OCI-LY3 (cell line): ENCODE results near the gene PRKAR1B.

Experiments
- EZH2phosphoT487 ChIP-seq: fragments of 200-600 bp; shearing (Covaris generic); IDR thresholded peaks from 2 replicates; pipeline ENCODE4 v1.6.1; 2018; ENCODE audit warnings: antibody characterized with exemption, mixed run types, low read depth
- TF ChIP-seq, protein P1 (sequence below): fragments of 200-600, 300-600 bp; sonication (generic); IDR thresholded peaks from 2 replicates; pipeline ENCODE4 v1.5.1; 2014; ENCODE audit warnings: antibody characterized with exemption, low read length, low read depth

DNA sequence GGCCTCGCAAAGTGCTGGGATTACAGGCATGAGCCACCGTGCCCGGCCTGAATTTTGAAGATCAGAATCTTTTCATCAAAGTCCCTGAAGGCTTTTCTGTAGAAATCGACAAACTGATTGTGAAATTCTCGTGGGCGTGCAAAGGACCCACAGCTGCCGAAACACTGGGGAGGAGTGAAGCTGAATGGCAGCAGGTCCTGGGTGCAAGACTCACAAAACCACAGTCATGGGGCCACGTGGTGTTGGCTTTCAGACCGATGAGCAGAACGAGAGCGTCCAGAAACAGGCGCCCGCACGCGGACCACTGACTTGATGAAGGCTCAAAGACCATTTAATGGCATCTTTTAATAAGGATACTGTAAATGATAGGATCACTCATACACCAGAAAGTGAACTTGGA is 24.7 kb upstream of the PRKAR1B start:
- TF ChIP-seq, protein P1, sequence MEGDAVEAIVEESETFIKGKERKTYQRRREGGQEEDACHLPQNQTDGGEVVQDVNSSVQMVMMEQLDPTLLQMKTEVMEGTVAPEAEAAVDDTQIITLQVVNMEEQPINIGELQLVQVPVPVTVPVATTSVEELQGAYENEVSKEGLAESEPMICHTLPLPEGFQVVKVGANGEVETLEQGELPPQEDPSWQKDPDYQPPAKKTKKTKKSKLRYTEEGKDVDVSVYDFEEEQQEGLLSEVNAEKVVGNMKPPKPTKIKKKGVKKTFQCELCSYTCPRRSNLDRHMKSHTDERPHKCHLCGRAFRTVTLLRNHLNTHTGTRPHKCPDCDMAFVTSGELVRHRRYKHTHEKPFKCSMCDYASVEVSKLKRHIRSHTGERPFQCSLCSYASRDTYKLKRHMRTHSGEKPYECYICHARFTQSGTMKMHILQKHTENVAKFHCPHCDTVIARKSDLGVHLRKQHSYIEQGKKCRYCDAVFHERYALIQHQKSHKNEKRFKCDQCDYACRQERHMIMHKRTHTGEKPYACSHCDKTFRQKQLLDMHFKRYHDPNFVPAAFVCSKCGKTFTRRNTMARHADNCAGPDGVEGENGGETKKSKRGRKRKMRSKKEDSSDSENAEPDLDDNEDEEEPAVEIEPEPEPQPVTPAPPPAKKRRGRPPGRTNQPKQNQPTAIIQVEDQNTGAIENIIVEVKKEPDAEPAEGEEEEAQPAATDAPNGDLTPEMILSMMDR, result no peak
- TF ChIP-seq EZH2phosphoT487, result no peak
